GM19455 (cell line): ENCODE results near the gene JAG2.

Experiments
- ATAC-seq: cut with Tn5 transposase; IDR thresholded peaks from one replicate; pipeline ENCODE4 v1.9.1; 2021; ENCODE audit not compliant: unreplicated experiment

The JAG2 gene

DNA sequence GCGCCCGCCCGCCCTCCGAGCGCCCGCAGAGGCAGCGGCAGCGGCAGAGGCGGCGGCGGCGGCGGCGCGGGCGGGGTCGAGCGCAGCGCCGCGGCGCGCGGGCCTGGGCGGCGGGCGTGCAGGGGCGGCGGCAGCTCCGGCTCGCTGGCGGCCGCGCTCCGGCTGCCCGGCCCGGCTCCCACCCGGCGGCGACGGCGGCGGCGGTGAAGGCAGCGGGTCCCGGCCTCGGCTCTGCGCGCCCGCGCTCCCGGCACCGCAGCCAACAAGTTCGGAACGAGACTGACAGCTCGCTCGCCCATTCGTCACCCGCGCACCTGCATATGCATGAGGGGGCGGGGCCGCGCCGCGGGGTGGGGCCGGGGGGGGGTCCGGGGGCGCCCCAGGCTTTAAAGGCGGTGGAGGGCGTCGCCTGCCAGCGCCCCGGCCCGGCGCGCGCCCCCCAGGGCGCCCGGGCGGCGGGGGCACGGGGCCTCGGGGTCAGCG is at the start of gene JAG2:
Gene JAG2 (minus strand): TSS at position 281 of the 483 bp plus-strand sequence. CDS start 356 bp downstream, outside the sequence.
- no peak for ATAC-seq

DNA sequence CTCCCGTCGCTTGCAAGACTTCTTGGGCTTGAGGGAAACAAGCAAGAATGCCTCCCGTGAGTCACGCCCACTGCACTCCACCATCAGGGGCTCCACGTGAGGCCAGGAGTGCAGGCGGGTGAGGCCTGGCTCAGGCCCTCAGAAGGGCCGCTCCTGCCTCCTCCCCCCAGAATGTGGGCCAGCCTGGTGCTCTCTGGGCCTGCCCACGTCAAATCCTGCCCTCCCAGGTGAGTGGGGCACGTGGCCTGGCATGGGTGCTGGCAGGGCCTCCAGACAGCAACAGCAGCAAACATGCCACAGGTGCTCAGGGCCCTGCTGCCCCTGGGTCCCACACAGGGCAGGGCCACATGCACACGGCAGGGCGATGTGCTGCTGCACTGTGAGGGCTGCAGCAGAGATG is 49.2 kb upstream of the JAG2 start:
- no peak for ATAC-seq

DNA sequence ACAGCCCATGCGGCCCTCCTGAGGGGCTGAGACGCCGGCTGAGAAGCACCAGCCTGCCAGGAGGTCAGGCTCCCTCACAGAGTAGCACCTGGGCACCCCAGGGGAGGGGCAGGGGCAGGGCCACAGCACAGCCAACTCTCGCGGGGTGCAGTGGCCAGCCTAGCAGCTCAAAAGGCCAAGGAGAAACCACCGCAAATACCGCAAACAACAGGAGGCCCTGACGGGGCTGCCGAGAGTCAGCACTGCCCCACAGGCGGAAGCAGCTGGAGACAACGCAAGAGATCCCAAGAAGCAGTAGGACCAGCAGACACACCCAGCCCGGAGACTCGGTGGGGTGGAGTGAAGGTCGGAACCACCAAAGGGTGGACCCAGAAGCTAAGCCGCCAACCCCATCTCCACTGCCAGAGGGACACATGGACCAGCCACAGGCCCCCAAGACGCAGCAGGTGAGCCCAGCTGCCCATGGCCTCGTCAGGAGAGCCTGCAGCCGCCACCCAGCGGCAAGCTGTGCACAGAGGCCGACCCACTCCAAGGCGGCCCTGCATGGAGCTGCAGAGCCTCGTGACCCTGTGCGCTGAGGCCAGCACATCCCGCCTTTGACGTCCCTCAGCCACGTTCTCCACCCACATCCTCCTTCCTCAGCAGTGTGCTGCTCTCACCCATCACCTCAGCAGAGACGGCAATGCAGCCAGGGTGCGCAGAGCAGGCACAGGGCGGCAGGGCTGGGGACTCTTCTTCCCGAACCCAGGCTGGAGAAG is 48.1 kb upstream of the JAG2 start:
- no peak for ATAC-seq

DNA sequence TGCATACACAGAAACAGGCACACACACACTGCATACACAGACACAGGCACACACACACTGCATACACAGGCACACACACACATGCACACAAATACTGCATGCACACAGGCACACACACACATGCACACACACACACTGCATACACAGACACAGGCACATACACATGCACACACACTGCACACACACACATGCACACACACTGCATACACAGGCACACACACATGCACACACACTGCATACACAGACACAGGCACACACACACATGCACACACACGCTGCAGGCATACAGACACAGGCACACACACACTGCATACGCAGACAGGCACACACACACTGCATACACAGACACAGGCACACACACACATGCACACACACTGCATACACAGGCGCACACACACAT is 47.0 kb upstream of the JAG2 start:
- no peak for ATAC-seq

DNA sequence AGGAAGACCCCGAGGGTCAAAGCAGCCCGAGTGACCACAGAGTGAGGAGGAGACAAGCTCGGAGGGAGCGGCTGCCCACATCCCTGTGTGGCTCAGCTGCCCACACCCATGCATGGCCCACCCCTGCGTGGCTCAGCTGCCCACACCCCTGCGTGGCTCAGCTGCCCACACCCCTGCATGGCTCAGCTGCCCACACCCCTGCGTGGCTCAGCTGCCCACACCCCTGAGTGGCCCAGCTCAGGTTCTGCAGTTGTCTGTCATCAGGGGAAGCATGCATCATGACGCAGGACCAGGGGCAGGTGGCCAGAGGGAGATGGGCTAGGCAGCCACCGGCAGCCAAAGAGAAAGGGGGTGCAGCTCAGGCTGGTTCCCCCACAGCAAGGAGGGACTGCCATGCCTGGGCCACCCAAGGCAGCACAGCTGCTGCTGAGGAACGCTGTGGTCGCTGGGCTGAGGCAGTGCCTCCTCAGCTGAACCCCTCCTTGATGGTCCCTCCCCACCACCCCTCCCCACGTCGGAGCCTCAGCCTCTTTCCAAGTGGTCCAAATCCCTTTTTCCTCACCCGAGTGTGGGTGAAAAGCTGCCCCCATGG is 45.8 kb upstream of the JAG2 start:
- ATAC-seq, result no peak

DNA sequence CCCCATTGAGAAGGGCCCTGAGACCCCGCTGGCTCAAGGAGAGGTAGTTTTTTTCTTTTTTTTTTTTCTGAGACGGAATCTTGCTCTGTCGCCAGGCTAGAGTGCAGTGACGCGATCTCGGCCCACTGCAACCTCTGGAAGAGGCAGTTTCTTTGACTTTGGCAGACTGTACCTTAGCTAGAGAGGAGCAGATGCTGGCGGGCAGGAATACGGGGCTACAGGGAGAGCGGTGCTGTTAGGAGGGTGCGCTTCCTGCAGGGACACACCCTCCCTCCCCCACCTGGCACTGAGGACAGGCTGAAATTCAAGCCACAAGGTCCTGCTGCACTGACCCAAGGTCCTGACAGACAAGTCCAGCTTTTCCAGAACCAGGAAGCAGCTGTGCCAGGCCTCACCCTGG is 44.8 kb upstream of the JAG2 start:
- ATAC-seq, result no peak

DNA sequence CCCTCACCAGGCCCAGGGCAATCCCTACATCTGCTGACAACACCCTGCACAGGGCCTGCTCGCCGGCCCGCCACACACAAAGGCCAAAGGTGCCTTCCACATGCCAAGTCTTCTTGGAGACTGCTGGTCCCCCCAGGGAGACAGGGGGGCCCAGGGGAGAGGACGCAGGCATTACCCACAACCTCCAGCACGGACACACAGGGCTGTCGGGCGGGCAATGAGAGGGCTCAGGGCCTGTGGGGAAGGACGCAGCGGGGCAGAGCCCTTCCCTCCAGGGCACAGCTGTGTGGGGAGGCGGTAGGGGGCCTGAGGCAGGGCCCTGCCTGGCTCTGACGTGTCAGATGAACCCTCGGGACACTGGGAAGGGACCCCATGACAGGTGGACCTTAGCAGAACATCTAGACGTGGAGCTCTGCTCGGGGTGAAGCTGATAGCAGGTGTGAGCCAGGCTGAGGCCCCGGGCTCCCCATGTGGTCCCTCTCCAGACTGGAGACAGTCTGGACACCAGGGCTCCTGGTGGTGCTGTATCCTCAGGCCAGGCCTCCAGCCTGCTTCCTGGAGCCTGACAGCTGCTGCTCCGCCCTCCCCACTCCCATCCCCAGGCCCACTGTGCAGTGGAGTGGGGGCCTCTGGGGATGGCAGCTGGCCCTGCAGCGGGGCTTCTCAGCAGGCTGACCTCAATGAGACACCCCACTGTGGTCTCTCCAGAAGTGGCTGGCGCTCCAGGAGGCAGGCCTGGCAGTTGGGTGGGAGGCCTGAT is 44.1 kb upstream of the JAG2 start:
- ATAC-seq, result no peak

DNA sequence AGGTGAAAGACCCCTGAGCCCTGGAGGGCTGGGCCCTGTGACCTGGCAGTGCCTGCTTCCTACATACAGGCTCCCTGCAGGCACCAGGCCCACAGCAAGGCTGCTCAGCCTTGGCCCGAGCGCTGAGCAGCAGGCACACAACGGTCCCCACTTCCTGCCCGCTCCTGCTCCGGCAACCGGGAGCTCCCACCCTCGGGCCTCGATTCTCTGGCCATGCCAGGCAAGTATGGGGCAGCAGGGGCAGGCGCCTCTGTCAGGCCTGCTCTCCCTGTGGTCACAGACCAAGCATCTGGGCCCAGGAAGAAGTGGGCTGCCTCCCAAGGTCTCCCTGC is 43.1 kb upstream of the JAG2 start:
- ATAC-seq, result no peak

DNA sequence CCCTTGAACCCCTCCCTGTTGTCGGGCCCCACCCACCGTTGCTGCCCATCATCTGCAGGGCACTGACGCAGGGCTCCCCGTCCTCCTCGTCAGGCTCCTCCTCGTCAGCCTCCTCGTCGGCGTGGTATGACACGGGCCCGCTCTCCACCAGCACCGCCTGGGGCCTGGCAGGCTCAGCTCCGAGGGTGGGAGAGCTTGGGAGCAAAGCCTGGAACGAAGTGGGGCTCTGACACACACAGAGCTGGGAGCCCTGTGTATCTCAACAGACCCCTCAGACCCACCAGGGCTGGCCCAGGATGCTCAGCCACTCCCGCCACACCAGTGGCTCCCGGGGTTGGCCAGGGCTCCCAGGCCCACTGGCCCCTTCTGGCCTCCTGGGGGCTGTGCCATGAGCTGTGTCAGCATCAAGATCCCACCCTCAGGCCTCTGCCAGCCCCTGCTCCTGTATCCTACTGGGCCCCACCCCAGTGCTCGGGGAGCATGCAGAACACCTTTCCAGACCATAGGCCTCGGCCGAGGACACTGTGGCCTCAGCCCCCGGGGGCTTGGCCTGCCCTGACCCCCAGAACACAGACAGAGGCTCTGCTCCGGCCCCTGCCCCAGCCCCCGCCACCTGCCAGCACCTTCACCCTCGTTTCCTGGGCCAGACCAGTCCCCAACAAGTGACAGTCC is 42.6 kb upstream of the JAG2 start:
- no peak for ATAC-seq

DNA sequence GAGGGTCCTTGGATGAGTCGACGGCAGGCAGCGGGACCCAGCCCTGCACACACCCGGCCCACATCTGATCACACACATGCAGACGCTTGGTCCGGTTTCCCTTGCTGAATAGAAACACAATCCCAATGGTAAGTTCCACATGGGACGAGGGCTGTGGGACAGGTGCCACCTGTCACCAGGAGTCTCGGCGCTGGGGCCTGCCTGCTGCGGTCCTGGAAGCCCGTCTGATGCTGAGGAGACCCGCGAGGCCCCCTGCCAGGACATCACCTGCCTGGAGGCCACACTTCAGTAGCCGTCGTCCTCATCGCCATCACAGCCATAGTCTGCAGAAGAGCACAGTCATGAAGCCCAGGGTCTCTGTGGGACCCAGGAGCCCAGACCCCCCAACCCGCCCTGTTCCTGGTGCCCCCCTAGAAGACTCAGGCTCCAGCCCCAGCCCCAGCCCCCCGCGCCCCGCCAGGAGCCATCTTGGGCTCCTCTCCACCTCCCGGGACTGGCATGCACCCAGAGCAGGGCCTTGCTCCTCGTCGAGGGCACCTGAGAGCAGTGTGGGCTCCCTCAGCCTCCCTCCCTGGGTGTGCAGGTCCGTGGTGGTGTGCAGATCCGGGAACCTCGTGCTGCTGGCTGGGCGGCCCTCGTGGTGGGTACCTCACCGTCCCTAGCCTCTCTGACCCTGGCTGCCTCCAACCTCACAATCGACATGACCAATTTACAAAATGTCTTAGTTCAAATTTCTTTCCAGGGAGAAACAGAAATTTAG is 41.9 kb upstream of the JAG2 start:
- no peak for ATAC-seq

DNA sequence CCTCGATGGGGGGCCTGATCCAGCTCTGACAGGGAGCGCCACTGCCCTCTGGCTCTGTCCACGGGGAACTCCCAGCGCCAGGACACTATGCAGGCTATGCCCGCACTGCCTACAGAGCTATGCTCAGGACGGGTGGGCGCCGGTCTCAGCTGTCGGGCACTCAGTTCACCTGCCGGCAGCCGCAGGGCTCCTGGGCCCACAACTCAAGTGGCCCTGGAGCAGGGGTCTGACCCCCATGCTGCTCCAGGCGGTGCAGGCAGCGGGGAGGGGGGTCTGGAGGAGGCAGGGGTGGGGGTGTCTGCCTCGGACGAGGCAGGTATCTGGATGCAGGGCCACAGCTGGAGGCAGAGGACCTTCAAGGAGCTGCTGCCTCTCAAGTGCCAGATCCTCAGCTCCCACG is 41.1 kb upstream of the JAG2 start:
- no peak for ATAC-seq

DNA sequence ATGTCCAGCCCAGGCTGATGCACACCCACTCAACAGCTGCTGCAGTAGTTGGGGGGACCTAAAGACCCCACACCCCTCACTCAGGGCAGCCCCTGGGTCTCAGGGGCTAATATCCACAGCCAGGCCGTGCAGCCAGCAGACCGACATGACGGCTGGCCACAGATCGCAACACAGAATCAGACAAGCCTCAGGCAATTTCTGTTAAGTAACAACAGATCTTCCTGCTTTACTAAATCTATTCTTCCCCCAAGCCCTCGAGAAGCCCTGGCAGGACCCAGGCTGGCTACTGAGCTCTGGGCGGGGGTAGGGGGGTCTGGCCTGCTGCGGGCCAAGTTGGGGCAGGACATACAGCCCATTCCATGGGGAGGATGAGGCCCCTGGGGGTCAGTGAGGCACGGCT is 40.5 kb upstream of the JAG2 start:
- ATAC-seq, result no peak

DNA sequence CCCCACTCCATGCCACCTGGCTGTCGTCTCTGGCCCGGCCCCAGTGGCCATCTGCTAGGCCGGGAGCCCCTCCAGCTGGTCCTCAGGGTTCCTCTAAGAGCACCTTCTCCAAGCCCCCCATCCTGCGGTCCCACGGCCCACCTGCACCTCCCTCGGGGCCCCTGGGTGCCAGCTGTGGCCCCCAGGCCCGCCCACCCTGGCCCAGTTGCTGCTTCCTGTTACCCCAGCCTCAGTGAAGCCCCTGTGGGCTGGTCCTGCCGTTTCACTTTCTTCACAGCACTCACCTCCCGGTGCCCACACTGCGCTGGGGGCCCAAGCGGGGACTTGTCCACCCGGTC is 40.1 kb upstream of the JAG2 start:
- ATAC-seq, result no peak

DNA sequence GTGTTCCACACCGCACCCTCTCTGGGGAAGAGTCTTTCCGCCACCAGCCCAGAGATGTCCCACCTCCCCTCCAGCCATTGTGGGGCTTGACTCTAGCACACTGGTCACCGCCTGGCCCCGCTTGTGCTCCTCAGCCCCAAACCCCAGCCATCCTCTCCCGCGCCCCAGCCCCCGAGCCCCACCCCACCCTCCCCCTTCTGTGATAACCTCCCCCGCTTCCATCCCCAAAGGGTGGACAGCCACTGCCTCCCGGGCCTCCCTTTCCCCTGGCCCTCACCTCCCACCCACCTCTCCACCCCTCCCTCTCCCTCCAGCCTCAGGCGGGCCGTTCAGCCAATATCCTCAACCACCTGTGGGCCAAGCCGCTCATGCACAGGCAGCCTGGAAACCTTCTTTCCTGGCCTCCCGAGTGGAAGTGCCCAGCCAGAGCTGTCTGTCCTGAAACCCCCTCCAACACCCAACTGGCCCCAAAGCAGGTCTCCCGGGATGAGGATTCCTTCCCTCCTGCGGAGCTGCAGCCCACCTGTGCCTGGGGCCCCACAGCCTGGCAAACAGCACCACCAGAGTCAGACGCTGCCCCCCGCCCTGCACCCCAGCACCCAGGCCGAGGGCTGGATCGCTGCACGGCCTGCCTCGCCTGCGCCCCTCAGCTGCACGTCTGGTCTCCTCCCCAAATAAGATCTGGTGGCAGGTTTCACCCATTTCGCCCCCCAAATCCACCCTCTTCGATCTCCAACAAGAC is 39.6 kb upstream of the JAG2 start:
- no peak for ATAC-seq

DNA sequence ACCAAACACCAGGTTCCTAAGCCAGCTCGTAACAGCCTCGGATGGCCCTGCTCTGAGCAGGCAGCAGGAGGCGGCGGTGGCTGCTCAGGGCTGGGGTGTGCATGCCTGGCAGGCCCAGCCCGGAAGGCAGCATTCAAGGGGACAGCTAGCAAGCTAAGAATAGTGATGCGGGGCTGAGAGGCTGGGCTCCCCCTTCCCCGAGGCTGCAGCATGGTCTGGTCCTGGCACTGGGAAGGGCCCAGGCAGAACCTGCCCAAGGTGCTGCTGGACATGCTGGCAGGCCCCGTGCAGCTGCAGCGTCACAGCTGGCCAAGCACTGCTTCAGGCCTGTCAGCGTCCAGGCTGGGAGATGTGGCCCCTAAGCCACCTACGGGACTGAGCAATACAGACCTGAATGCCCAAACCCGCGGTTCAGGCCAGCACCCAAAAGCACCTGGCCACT is 38.9 kb upstream of the JAG2 start:
- no peak for ATAC-seq

DNA sequence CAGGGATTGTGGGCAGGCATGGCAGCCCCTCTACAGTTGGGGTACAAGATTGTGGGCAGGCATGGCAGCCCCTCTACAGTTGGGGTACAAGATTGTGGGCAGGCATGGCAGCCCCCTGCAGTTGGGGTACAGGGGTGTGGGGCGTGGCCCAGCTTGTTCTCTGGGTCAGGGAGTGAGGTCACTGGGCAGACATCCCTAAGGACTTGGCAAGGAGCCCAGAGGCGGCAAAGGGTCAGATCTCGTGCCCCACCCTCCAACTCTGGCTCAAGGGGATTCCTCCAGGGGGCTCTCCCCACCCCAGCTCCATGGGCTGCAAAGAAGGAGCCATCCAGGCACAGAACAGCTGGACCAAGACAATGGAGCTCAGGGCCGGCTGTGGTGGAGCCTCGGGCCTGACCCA is 38.3 kb upstream of the JAG2 start:
- ATAC-seq, result no peak

DNA sequence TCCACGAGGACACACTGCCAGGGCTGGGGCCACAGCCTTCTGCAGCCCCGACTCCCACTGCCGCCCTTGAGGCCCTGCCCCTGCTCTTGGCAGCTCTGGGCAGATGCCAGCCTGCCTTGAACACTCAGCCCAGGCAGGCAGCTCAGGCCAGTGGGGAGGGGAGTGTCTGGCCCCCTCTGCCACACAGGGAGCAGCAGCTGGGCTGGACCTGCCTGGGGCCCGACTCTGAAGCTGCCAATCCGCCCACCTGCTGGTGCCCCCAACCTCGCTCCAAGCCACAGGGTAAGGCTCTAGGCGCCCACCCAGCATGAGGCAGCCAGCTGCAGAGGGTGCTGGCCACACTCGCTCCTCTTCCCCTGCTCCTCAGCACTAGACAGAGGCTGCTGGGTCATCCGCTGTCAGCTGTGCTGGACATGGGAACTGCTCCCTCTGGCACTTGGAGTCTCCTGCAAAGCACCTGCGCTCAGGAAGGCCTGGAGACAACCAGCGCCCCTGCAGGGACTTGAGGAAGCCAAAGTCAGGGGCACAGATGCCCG is 37.2 kb upstream of the JAG2 start:
- no peak for ATAC-seq

DNA sequence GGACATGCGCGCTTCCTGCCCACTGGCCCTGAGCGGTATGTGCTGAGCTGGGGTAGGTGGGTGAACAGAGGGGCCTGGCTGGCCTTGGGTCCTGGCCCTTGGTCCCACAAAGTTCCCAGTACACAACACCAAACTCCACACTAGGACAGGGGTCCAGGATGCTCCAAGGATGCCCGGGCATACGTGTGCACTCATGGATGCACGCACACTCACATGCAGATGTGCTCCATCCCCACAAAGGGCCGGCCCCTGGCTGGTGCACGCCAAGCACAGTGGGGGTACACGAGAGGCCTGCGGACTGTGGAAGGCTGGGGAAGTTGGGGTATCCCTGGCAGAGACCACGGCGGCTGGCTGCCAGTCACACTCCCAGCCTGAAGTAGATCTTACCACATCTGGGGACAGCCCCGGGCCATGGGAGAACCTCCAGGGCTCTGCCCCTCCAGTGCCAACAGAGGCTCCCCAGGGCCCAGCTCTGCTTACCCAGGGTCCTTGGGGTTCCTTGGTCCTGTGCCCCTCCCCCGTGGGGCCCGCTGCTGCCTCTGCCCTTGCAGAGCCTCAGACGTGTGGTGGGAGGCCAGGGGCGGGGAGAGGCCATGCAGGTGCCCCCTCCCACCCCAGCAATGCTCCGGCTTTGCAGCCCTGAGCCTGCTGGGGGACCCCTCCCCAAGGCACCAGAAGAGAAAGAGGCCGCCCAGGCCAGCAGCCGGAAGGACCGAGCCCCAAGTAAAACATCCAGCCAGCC is 36.5 kb upstream of the JAG2 start:
- no peak for ATAC-seq

DNA sequence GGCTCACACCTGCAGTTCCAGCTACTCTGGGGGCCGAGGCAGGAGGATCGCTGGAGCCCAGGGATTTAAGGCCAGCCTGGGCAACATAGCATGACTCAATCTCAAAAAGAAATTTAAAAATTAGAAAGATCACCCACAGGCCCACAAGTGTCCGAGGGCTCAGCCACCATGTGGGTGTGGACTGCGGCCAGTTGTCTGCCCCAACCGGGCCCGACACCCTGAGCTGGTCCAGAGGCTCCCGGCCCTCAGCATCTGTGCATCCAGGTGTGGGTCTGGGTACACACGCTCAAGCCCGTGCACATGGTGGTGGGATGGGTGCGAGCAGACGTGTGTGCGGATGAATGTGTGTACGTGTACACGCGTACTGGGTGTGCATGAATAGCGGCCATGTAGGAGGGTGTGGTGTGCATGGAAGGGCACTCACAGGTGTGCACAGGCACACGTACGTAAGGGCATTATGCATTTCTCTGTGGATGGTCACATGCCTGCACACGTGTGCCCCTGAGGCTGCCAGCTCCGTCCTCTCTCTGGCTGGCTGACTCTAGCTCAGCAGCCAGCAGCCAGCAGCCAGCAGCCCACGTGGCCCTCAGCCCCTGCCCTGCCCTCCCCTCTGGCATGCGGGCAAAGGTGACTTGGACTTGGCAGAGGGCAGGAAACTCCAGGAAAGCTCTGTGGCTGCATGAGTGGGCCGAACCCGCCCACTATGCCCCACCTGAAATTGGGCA is 35.8 kb upstream of the JAG2 start:
- no peak for ATAC-seq
